Memory B cell (primary cell): ENCODE measurements around the gene C6orf52.
A peak's percentile ranks its signal among the peaks of the same experiment; 100 is the strongest.
"Not testable (repeated sequence)": the region's sequence is repeated elsewhere in the genome, so short reads cannot be mapped to it uniquely, and the experiment has no call there.

Experiments
- ATAC-seq: fragments of 150-1000 bp; cut with Tn5 transposase; 2 replicates; pipeline ENCODE4 v1.10.0; 2021; ENCODE audit warnings: low read depth, mild to moderate bottlenecking, moderate library complexity
- DNase-seq, 2 donors: peaks; one replicate each; pipeline ENCODE4 v3.0.0; 2022; ENCODE audit warnings: low spot score in 2 of 2
- H3K27ac Mint-ChIP-seq: one replicate; pipeline ENCODE4 v1.8.0; 2022; ENCODE audit warnings: mild to moderate bottlenecking, moderate library complexity, mixed read lengths
- H3K27me3 Mint-ChIP-seq: one replicate; pipeline ENCODE4 v1.8.0; 2022; ENCODE audit warnings: mixed read lengths
- H3K36me3 Mint-ChIP-seq: one replicate; pipeline ENCODE4 v1.8.0; 2022; ENCODE audit warnings: mild to moderate bottlenecking, mixed read lengths
- H3K4me1 Mint-ChIP-seq: one replicate; pipeline ENCODE4 v1.8.0; 2022; ENCODE audit warnings: mixed read lengths
- H3K4me3 Mint-ChIP-seq: one replicate; pipeline ENCODE4 v1.8.0; 2022; ENCODE audit warnings: mild to moderate bottlenecking, moderate library complexity, mixed read lengths
- H3K9me3 Mint-ChIP-seq: one replicate; pipeline ENCODE4 v1.8.0; 2022; ENCODE audit warnings: mixed read lengths

The C6orf52 gene

GRCh38 chr6:10721850-10722569, 27.6 kb upstream of the C6orf52 start:
- Mint-ChIP-seq H3K9me3 (peaks cover 2% of the 10 kb centered on the region), H3K27ac (peak overlapping the region; percentile 60), H3K27me3 (no peaks in the 10 kb centered on the region), H3K4me3 (peak overlapping the region; percentile 95), H3K4me1 (peaks cover 20% of the 10 kb centered on the region), H3K36me3 (peaks cover 8% of the 10 kb centered on the region)
- ATAC-seq (no peak), DNase-seq (no peak)

GRCh38 chr6:10720960-10721849, 26.8 kb upstream of the C6orf52 start:
- H3K4me1 Mint-ChIP-seq, result peaks cover 19% of the 10 kb centered on the region
- not testable (repeated sequence) for H3K27me3 Mint-ChIP-seq, DNase-seq, H3K36me3 Mint-ChIP-seq, H3K9me3 Mint-ChIP-seq, ATAC-seq
- H3K27ac Mint-ChIP-seq, result peak overlapping the region; percentile 60
- peak overlapping the region; percentile 95 for H3K4me3 Mint-ChIP-seq

- H3K4me3 Mint-ChIP-seq, result peak overlapping the region; percentile 95
- H3K4me1 Mint-ChIP-seq, result peaks cover 16% of the 10 kb centered on the region
- ATAC-seq (peak; percentile 49), DNase-seq (peak; percentile 40 to 47)
- peaks cover 4% of the 10 kb centered on the region for H3K36me3 Mint-ChIP-seq
- peaks cover 2% of the 10 kb centered on the region for H3K9me3 Mint-ChIP-seq
- H3K27ac Mint-ChIP-seq, result peak overlapping the region; percentile 60
- no peaks in the 10 kb centered on the region for H3K27me3 Mint-ChIP-seq
These were observed 26.0 kb upstream of the C6orf52 start for GRCh38 chr6:10720265-10720959.

GRCh38 chr6:10719964-10720264, 25.5 kb upstream of the C6orf52 start:
- Mint-ChIP-seq H3K9me3 (peaks cover 2% of the 10 kb centered on the region), H3K27me3 (no peaks in the 10 kb centered on the region), H3K36me3 (peaks cover 2% of the 10 kb centered on the region), H3K4me1 (peaks cover 14% of the 10 kb centered on the region), H3K27ac (peak overlapping the region; percentile 35), H3K4me3 (peak overlapping the region; percentile 95)
- DNase-seq, result no peak
- no peak for ATAC-seq

GRCh38 chr6:10719296-10719963, 25.0 kb upstream of the C6orf52 start:
- peak; percentile 37 for ATAC-seq
- DNase-seq, result peak; percentile 15 to 20
- Mint-ChIP-seq H3K27ac (peak overlapping the region; percentile 35), H3K27me3 (no peaks in the 10 kb centered on the region), H3K4me1 (peaks cover 14% of the 10 kb centered on the region), H3K4me3 (peak overlapping the region; percentile 79), H3K36me3 (peaks cover 2% of the 10 kb centered on the region), H3K9me3 (peaks cover 2% of the 10 kb centered on the region)

- H3K27me3 Mint-ChIP-seq, result no peaks in the 10 kb centered on the region
- H3K4me1 Mint-ChIP-seq, result no peaks in the 10 kb centered on the region
- no peak for ATAC-seq
- H3K27ac Mint-ChIP-seq, result no peak overlapping the region
- DNase-seq, result no peak
- no peak overlapping the region for H3K4me3 Mint-ChIP-seq
- peaks cover 2% of the 10 kb centered on the region for H3K36me3 Mint-ChIP-seq
- H3K9me3 Mint-ChIP-seq, result peaks cover 2% of the 10 kb centered on the region
These were observed 19.5 kb upstream of the C6orf52 start for GRCh38 chr6:10713962-10714361.

- no peak overlapping the region for H3K4me3 Mint-ChIP-seq
- ATAC-seq (no peak), DNase-seq (no peak)
- no peak overlapping the region for H3K27ac Mint-ChIP-seq
- H3K4me1 Mint-ChIP-seq, result peaks cover 29% of the 10 kb centered on the region
- no peaks in the 10 kb centered on the region for H3K9me3 Mint-ChIP-seq
- H3K36me3 Mint-ChIP-seq, result peaks cover 21% of the 10 kb centered on the region
- no peaks in the 10 kb centered on the region for H3K27me3 Mint-ChIP-seq
These were observed 2.2 kb upstream of the C6orf52 start for GRCh38 chr6:10696655-10697054.

GRCh38 chr6:10695086-10695657, 756 bp upstream of the C6orf52 start:
- H3K9me3 Mint-ChIP-seq, result no peaks in the 10 kb centered on the region
- no peak for ATAC-seq
- no peak for DNase-seq
- peak overlapping the region; percentile 96 for H3K4me3 Mint-ChIP-seq
- no peaks in the 10 kb centered on the region for H3K27me3 Mint-ChIP-seq
- peak overlapping the region; percentile 100 for H3K27ac Mint-ChIP-seq
- peaks cover 9% of the 10 kb centered on the region for H3K36me3 Mint-ChIP-seq
- peaks cover 20% of the 10 kb centered on the region for H3K4me1 Mint-ChIP-seq

GRCh38 chr6:10692965-10693538, 1.4 kb downstream of the C6orf52 start:
- Mint-ChIP-seq H3K27ac (no peak overlapping the region), H3K27me3 (no peaks in the 10 kb centered on the region), H3K9me3 (no peaks in the 10 kb centered on the region), H3K4me1 (peaks cover 18% of the 10 kb centered on the region), H3K4me3 (peak overlapping the region; percentile 77), H3K36me3 (peaks cover 3% of the 10 kb centered on the region)
- ATAC-seq (no peak), DNase-seq (no peak)

- Mint-ChIP-seq H3K4me1 (peaks cover 12% of the 10 kb centered on the region), H3K4me3 (no peak overlapping the region), H3K27me3 (no peaks in the 10 kb centered on the region), H3K36me3 (no peaks in the 10 kb centered on the region), H3K9me3 (no peaks in the 10 kb centered on the region), H3K27ac (no peak overlapping the region)
- DNase-seq (no peak), ATAC-seq (no peak)
These were observed 3.6 kb downstream of the C6orf52 start for GRCh38 chr6:10690651-10691445.

GRCh38 chr6:10687582-10687981, 6.8 kb downstream of the C6orf52 start:
- ATAC-seq (no peak), DNase-seq (no peak)
- Mint-ChIP-seq H3K4me3 (no peak overlapping the region), H3K36me3 (no peaks in the 10 kb centered on the region), H3K27me3 (peaks cover 2% of the 10 kb centered on the region), H3K9me3 (no peaks in the 10 kb centered on the region), H3K4me1 (peaks cover 3% of the 10 kb centered on the region), H3K27ac (no peak overlapping the region)

GRCh38 chr6:10686901-10687300, 7.5 kb downstream of the C6orf52 start:
- Mint-ChIP-seq H3K27ac (no peak overlapping the region), H3K4me3 (no peak overlapping the region), H3K4me1 (peaks cover 3% of the 10 kb centered on the region), H3K36me3 (no peaks in the 10 kb centered on the region), H3K27me3 (peaks cover 2% of the 10 kb centered on the region), H3K9me3 (no peaks in the 10 kb centered on the region)
- no peak for DNase-seq
- ATAC-seq, result no peak
